Brain microvascular endothelial cell (primary cell): ENCODE results near the gene ZNF511.

Experiments used
- DNase-seq: peaks from one replicate; pipeline ENCODE4 v3.0.0-alpha.2; 2020
- H3K27ac ChIP-seq: fragments of 250-450 bp; sonication (Bioruptor Pico); 2 replicates; pipeline ENCODE4 v1.5.1; 2020; ENCODE audit warnings: mild to moderate bottlenecking, moderate library complexity
- H3K27me3 ChIP-seq: fragments of 250-450 bp; sonication (Bioruptor Pico); replicated peaks from 2 replicates; pipeline ENCODE4 v1.5.1; 2020; ENCODE audit warnings: mild to moderate bottlenecking
- H3K36me3 ChIP-seq: fragments of 250-450 bp; sonication (Bioruptor Pico); replicated peaks from 2 replicates; pipeline ENCODE4 v1.5.1; 2020; ENCODE audit warnings: mild to moderate bottlenecking
- H3K4me3 ChIP-seq: 2 replicates; pipeline ENCODE4 v1.5.1; 2011; ENCODE audit warnings: low read depth, mild to moderate bottlenecking, control low read depth, low read length, moderate library complexity
- in situ Hi-C: cut with HindIII; loops from 2 replicates; pipeline ENCODE4 v1.10.0; 2017; ENCODE audit warnings: low sequenced_read_pairs, low pct_ligation_motif_present
- TF ChIP-seq, protein P1 (sequence below): IDR thresholded peaks from 2 replicates; pipeline ENCODE4 v1.5.1; 2011; ENCODE audit warnings: low read depth, mild to moderate bottlenecking, moderate library complexity, low read length, control low read depth, inconsistent platforms; ENCODE audit errors: missing control alignments

Gene ZNF511

DNA sequence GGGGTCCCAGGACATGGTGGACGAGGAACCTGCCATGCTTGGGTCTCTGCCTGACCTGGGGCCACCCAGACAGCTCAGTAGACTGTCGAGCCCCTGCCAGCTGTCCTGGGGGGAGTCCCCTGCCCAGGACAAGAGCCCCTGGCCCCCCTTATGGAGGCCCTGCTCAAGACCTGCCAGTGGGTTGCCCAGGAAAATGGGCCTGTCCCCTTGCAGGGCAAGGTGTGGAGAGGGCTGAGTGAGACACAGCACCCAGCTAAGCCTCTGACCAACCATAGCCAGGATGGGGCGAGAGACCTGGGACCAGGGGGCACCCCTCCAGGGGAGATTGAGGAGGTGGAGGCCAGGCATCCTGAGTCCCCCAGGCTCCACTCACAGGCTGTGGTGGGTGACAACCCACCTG lies 47.3 kb downstream of the ZNF511 start:
- Histone ChIP-seq H3K27ac (no peak overlapping the region), H3K4me3 (no peak overlapping the region), H3K36me3 (no peaks in the 10 kb centered on the region), H3K27me3 (no peaks in the 10 kb centered on the region)
- in situ Hi-C loops, result no loop called here
- TF ChIP-seq, protein P1, sequence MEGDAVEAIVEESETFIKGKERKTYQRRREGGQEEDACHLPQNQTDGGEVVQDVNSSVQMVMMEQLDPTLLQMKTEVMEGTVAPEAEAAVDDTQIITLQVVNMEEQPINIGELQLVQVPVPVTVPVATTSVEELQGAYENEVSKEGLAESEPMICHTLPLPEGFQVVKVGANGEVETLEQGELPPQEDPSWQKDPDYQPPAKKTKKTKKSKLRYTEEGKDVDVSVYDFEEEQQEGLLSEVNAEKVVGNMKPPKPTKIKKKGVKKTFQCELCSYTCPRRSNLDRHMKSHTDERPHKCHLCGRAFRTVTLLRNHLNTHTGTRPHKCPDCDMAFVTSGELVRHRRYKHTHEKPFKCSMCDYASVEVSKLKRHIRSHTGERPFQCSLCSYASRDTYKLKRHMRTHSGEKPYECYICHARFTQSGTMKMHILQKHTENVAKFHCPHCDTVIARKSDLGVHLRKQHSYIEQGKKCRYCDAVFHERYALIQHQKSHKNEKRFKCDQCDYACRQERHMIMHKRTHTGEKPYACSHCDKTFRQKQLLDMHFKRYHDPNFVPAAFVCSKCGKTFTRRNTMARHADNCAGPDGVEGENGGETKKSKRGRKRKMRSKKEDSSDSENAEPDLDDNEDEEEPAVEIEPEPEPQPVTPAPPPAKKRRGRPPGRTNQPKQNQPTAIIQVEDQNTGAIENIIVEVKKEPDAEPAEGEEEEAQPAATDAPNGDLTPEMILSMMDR, result no peak
- no peak for DNase-seq

DNA sequence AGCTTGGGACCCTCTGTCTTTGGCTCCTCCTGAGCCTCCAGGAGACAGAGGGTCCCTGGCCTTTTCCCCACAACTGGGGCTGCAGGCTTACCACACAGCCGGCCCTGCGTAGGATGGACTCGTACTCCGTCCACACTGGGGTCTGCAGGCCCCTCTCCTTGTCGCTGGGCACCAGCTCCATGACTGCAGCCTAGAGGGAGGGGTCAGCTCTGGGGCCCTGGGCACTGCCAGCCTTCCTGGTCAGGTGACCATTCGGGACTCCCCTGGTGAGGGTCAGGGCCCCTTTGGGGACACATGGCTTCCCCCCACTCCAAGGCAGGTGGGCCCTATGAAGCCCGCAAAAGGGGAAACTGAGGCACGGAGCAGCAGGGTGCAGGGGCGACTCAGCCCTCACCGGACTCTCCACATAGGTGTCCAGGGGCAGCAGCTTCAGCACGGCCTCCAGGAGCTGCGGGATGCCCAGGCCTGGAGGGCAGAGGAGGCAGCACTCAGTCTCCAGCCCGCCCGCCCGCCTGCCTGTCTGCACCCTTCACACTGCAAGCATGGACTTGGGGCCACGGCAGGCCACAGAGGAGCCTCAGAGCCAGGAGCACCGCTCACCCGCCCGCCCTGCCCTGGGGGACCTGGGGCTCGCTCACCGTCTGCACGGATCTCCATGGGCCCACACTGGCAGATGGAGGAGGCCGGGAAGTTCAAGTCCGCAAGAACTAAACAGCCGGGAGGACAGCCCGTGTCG lies 48.0 kb downstream of the ZNF511 start:
- in situ Hi-C loops, result no loop called here
- Histone ChIP-seq H3K27ac (no peak overlapping the region), H3K36me3 (no peaks in the 10 kb centered on the region), H3K27me3 (no peaks in the 10 kb centered on the region), H3K4me3 (peak overlapping the region; percentile 56)
- DNase-seq, result no peak
- TF ChIP-seq, protein P1, result no peak

DNA sequence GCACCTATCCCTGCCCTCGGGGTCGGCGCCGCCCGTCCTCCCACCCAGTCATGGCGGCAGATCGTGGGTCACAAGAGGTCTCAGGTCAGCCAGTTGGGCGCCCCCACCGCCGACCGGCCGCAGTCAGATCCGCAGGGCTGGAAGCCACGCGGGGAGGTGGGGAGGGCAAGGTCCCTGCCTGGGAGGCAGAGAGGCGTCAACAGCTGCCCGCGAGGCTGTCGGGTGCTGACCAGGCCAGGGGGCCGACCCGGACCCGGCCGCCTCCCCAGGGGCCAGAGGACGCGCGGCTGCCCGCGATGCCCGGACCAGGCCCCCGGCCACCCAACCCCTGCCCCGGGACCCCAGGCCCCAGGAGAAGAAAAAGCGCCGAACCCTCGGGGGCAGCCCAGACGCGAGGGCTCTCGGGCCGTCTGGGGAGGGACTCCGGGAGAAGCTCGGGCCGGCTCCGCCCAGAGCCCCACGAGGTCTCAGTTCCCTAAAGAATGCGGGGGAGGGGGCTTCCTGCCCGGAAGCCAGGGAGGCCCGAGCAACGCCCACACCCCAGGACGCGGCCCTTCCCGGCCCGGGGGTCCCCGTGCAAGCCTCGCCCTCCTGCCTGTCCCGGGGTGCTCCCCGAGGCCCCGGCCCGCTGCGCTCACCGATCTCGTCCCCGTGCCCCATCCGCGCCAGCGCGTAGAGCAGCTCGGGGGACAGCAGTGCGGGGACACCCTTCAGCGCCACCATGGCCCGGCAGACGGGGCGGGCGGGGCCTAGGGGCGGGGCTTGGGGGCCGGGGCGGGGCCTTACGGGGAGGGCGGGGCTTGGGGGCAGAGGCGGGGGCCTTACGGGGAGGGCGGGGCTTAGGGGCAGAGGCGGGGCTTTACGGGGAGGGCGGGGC lies 48.8 kb downstream of the ZNF511 start, which contains the start of gene FUOM:
Gene FUOM (minus strand): TSS at position 735 of the 877 bp plus-strand sequence. CDS start 12 bp downstream, at position 723.
- TF ChIP-seq, protein P1, result no peak
- peaks cover 6% of the 10 kb centered on the region for H3K36me3 ChIP-seq
- in situ Hi-C loops, result no loop called here
- H3K4me3 ChIP-seq, result peak within 1 kb of the TSS; percentile 56
- H3K27me3 ChIP-seq, result no peaks in the 10 kb centered on the region
- H3K27ac ChIP-seq, result no peak within 1 kb of the TSS
- DNase-seq, result peak; percentile 44

DNA sequence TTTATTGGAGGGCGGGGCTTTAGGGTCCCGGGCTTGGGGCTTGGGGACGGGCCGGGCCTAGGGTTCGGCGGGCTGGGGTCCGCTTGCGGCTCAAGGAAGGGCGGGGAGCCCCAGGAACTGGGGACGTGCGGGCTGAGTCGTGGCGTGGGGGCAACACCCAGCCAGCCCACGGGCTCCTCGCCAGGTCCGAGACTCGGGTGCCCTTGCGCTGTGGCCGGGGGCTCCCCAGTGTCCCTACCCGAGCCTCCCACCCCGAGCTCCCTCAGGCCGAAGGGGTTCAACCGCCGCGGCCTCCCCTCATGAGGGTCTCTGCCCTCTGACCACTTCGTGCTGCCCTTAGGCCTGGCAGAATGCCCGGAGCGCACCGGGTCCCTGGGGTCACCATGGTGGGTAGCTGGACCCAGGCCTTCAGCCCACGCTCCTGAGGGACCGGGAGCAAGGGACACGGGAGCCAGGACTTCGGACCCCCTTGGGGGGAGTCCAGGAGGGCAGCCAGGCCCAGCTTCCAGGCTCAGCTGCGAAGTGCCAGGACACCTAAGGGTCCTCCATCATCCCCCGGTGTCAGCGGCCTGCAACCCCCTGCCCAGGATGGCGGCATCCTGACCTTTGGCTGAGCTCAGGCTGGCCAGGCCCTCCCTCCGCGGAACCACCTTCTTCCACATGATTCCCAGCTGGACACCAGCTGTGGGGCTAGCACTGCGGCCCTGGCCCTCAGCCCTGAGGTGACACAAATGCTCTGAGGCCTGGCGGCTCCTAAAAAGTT lies 49.6 kb downstream of the ZNF511 start:
- in situ Hi-C loops, result no loop called here
- no peak overlapping the region for H3K27ac ChIP-seq
- DNase-seq, result no peak
- TF ChIP-seq, protein P1, result no peak
- H3K4me3 ChIP-seq, result no peak overlapping the region
- peaks cover 12% of the 10 kb centered on the region for H3K36me3 ChIP-seq
- H3K27me3 ChIP-seq, result no peaks in the 10 kb centered on the region

DNA sequence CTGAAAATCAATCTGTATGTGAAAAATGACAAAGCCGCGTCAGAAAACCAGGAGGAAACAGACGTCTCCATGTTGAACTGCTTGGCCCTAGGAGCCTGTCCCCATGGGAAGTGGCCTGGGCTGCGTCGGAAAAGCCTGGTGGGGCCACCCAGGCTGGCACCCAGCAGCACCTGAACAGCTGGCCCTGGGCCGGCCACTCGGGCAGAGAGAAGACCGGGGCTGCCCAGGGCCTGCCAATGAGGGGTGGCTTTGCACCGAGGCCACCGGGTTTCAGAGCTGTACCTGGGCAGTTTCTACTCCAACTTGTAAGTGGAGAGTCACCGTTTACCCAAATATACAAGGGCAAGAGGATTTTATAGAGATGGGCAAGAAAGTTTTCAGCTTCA lies 50.2 kb downstream of the ZNF511 start:
- Histone ChIP-seq H3K4me3 (no peak overlapping the region), H3K36me3 (peaks cover 15% of the 10 kb centered on the region)
- DNase-seq, result no peak

More for the DNA sequence above, 50.2 kb downstream of the ZNF511 start:
- no peak overlapping the region for H3K27ac ChIP-seq
- TF ChIP-seq, protein P1, result no peak
- in situ Hi-C loops, result no loop called here
- no peaks in the 10 kb centered on the region for H3K27me3 ChIP-seq
